Measurements from ENCODE around the gene PDXK. TPM values are rescaled to one million over a fixed set of nuclear protein-coding genes. Genes with fewer than 3 reads are reported as not detected.

The PDXK gene
- total and polyA plus RNA-seq, 2 experiments from 2014 or later, result 76.2 to 82.4 TPM

- no peak for DNase-seq (ENCODE audit: low read depth in 1 of 2, low spot score in 1 of 2)
- H3K36me3 ChIP-seq, result peaks cover under 1% of the 10 kb centered on the region
- TF ChIP-seq CTCF (IDR thresholded peaks at IDR 0.05; ENCODE audit: low read depth, low read length), result no peak
- H3K9me3 ChIP-seq (ENCODE audit: low read depth), result no peaks in the 10 kb centered on the region
- no peaks in the 10 kb centered on the region for H3K27me3 ChIP-seq
- no peak overlapping the region for H3K4me3 ChIP-seq
- H3K27ac ChIP-seq, result no peak overlapping the region
- H3K4me1 ChIP-seq (ENCODE audit: low read depth), result peaks cover 4% of the 10 kb centered on the region
These were observed 48.6 kb downstream of the PDXK start for GRCh38 chr21:43767498-43767983.

DNA sequence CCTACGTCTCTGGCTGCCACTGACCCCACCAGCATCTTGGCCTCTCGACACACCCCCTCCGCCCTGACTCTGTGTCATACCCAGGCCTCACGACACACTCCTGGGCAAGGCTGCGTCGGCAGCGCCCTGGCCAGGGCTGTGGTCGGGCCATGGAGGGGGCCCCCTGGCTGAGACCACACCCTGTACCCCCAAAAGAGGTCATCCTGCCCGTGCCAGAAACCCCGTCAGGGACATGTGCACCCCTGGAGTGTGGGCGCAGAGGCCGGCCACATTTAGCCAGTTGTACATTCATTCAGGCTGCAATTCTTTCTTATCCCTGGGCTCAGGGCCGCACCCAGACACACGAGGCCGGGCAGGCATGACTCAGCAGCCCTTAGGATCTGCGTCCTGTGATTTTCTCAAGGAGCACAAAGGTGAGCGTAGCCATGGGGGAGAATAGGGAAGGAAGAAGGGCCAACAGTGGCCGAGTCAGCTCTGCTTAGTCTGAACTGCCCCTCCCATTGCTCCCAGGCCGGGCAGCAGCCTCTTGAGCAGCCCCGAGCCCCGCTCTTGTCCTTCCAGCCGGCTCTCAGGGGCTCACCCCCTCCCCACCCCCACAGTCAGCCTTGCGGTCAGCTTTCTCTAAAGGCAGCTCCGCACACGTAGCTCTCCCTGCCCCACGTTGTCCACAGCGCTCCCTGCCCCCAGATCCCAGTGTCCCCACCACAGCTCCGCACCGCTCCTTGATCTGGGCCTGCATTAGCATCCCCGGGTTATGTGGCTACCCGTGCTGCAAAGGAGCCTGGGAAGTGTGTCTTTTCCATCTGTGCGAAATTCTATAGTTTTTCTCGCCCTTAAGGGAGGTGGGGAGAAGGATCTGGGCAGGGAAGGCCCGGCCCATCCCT, 49.3 kb downstream of the PDXK start:
- Histone ChIP-seq H3K4me1 (ENCODE audit: low read depth) (peaks cover 4% of the 10 kb centered on the region), H3K9me3 (ENCODE audit: low read depth) (no peaks in the 10 kb centered on the region), H3K36me3 (peaks cover 7% of the 10 kb centered on the region), H3K4me3 (no peak overlapping the region), H3K27me3 (no peaks in the 10 kb centered on the region), H3K27ac (no peak overlapping the region)
- no peak for TF ChIP-seq CTCF (IDR thresholded peaks at IDR 0.05; ENCODE audit: low read depth, low read length)
- peak; percentile 11 to 86 for DNase-seq (ENCODE audit: low read depth in 1 of 2, low spot score in 1 of 2)

DNA sequence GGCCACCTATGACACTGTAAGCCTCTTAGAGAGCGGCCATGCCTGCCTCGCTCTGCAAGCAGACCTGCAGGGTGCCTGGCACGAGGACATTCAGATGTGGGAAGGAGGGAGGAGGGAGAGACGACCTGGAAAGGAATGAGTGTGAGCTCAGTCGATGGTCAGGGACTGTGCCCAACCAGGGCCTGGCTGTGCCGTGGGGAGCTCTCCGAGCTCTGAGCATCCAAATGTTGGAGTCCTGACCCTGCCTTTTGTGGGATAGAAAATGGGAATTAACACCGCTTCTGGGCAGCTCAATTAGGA, 49.9 kb downstream of the PDXK start:
- Histone ChIP-seq H3K9me3 (ENCODE audit: low read depth) (no peaks in the 10 kb centered on the region), H3K27me3 (no peaks in the 10 kb centered on the region), H3K4me3 (no peak overlapping the region), H3K4me1 (ENCODE audit: low read depth) (peaks cover 4% of the 10 kb centered on the region), H3K36me3 (peaks cover 12% of the 10 kb centered on the region), H3K27ac (no peak overlapping the region)
- DNase-seq (ENCODE audit: low read depth in 1 of 2, low spot score in 1 of 2), result no peak
- no peak for TF ChIP-seq CTCF (IDR thresholded peaks at IDR 0.05; ENCODE audit: low read depth, low read length)

DNA sequence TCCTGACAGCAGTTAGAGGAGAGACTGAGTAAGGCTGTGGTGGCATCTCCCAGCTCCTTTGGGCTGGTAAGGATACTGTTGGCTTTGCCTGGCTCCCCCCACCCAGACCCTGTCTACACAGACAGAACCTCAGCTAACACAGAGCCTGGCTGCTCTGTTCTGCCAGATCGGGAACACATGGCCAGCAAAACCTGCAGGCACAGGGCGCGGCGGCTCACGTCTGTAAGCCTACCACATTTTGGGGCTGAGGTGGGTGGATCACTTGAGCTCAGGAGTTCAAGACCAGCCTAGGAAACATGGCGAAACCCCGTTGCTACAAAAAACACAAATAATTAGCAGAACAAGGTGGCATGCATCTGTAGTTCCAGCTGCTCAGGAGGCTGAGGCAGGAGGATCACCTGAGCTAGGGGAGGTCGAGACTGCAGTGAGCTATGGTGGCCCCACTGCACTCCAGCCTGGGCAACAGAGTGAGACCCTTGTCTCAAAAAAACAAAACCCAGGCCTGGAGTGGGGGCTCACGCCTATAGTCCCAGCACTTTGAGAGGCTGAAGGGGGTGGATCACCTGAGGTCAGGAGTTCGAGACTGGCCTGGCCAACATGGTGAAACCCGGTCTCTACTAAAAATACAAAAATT, 50.5 kb downstream of the PDXK start:
- DNase-seq (ENCODE audit: low read depth in 1 of 2, low spot score in 1 of 2), result no peak
- Histone ChIP-seq H3K27me3 (no peaks in the 10 kb centered on the region), H3K27ac (no peak overlapping the region), H3K36me3 (peaks cover 12% of the 10 kb centered on the region), H3K4me1 (ENCODE audit: low read depth) (peaks cover 6% of the 10 kb centered on the region), H3K4me3 (no peak overlapping the region), H3K9me3 (ENCODE audit: low read depth) (no peaks in the 10 kb centered on the region)
- no peak for TF ChIP-seq CTCF (IDR thresholded peaks at IDR 0.05; ENCODE audit: low read depth, low read length)

- no peak for TF ChIP-seq CTCF (IDR thresholded peaks at IDR 0.05; ENCODE audit: low read depth, low read length)
- no peak for DNase-seq (ENCODE audit: low read depth in 1 of 2, low spot score in 1 of 2)
- Histone ChIP-seq H3K4me3 (no peak overlapping the region), H3K36me3 (peaks cover 12% of the 10 kb centered on the region), H3K27me3 (no peaks in the 10 kb centered on the region), H3K4me1 (ENCODE audit: low read depth) (peaks cover 12% of the 10 kb centered on the region), H3K9me3 (ENCODE audit: low read depth) (no peaks in the 10 kb centered on the region), H3K27ac (no peak overlapping the region)
These were observed 51.2 kb downstream of the PDXK start for GRCh38 chr21:43770066-43770655.

All from cardiac muscle cell (in vitro differentiated cells and primary cell).